ENCODE results near the gene GRIA2.

GRIA2 gene

GRCh38 chr4:157204634-157205244, 15.8 kb upstream of the GRIA2 start:
- H2AFZ ChIP-seq (ENCODE audit: low read length), result no peak overlapping the region
- H3K9me2 ChIP-seq (ENCODE audit: low read depth, low read length), result no peaks in the 10 kb centered on the region
- H3K9ac ChIP-seq (ENCODE audit: low read length), result no peak overlapping the region
- H3K79me2 ChIP-seq (ENCODE audit: insufficient read depth, low read length), result no peaks in the 10 kb centered on the region
- H3K36me3 ChIP-seq (ENCODE audit: insufficient read depth, low read length), result no peaks in the 10 kb centered on the region
- H3K4me3 ChIP-seq (ENCODE audit: low read depth, low read length, poor library complexity, severe bottlenecking), result no peak overlapping the region
- no peaks in the 10 kb centered on the region for H3K4me1 ChIP-seq (ENCODE audit: insufficient read depth, low read length, severe bottlenecking)
- no peak overlapping the region for H3K4me2 ChIP-seq (ENCODE audit: low read length)
- no peaks in the 10 kb centered on the region for H3K9me3 ChIP-seq (ENCODE audit: low read length)
- no peaks in the 10 kb centered on the region for H3F3A ChIP-seq (ENCODE audit: insufficient read depth, low read length)
- no peaks in the 10 kb centered on the region for H4K20me1 ChIP-seq (ENCODE audit: insufficient read depth, low read length)
- TF ChIP-seq, protein P1, sequence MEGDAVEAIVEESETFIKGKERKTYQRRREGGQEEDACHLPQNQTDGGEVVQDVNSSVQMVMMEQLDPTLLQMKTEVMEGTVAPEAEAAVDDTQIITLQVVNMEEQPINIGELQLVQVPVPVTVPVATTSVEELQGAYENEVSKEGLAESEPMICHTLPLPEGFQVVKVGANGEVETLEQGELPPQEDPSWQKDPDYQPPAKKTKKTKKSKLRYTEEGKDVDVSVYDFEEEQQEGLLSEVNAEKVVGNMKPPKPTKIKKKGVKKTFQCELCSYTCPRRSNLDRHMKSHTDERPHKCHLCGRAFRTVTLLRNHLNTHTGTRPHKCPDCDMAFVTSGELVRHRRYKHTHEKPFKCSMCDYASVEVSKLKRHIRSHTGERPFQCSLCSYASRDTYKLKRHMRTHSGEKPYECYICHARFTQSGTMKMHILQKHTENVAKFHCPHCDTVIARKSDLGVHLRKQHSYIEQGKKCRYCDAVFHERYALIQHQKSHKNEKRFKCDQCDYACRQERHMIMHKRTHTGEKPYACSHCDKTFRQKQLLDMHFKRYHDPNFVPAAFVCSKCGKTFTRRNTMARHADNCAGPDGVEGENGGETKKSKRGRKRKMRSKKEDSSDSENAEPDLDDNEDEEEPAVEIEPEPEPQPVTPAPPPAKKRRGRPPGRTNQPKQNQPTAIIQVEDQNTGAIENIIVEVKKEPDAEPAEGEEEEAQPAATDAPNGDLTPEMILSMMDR (IDR thresholded peaks at IDR 0.05; ENCODE audit: low read length), result peak; percentile 72
- TF ChIP-seq EZH2 (IDR thresholded peaks at IDR 0.05; ENCODE audit: borderline replicate concordance, low read length), result no peak
- H3K27me3 ChIP-seq (ENCODE audit: insufficient read depth, low read length), result no peaks in the 10 kb centered on the region
- no peak overlapping the region for H3K27ac ChIP-seq (ENCODE audit: low read depth, low read length, poor library complexity, severe bottlenecking)

DNA sequence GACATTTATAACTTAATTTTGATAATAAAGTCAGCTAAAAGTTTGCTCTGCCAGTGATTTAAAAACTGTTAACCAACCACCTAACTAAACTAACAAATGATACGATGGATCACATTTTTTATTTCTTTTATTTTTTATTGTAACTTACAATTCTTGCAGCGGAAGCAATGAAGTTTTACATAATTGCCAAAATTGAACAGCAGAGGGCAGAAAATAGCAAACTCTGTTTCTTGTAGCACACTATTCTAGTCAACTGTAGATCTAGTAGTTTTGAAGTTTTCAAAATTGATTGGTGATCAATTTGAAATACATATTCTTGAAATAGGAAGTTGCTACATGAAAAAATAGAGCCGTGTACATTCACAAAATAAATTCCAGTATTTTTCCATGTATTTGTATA, 2.8 kb upstream of the GRIA2 start:
- Histone ChIP-seq H4K20me1 (ENCODE audit: insufficient read depth, low read length) (no peaks in the 10 kb centered on the region), H3K27me3 (ENCODE audit: insufficient read depth, low read length) (no peaks in the 10 kb centered on the region), H3K79me2 (ENCODE audit: insufficient read depth, low read length) (no peaks in the 10 kb centered on the region), H3K9me3 (ENCODE audit: low read length) (no peaks in the 10 kb centered on the region), H3K4me1 (ENCODE audit: insufficient read depth, low read length, severe bottlenecking) (no peaks in the 10 kb centered on the region), H3K27ac (ENCODE audit: low read depth, low read length, poor library complexity, severe bottlenecking) (no peak overlapping the region), H3K36me3 (ENCODE audit: insufficient read depth, low read length) (no peaks in the 10 kb centered on the region), H3K4me3 (ENCODE audit: low read depth, low read length, poor library complexity, severe bottlenecking) (no peak overlapping the region), H2AFZ (ENCODE audit: low read length) (no peak overlapping the region), H3K4me2 (ENCODE audit: low read length) (no peak overlapping the region), H3K9me2 (ENCODE audit: low read depth, low read length) (no peaks in the 10 kb centered on the region), H3K9ac (ENCODE audit: low read length) (no peak overlapping the region), H3F3A (ENCODE audit: insufficient read depth, low read length) (no peaks in the 10 kb centered on the region)
- TF ChIP-seq, protein P1 (IDR thresholded peaks at IDR 0.05; ENCODE audit: low read length), result peak; percentile 59
- no peak for TF ChIP-seq EZH2 (IDR thresholded peaks at IDR 0.05; ENCODE audit: borderline replicate concordance, low read length)

GRCh38 chr4:157219711-157220370, 687 bp upstream of the GRIA2 start:
- H3K9me2 ChIP-seq (ENCODE audit: low read depth, low read length), result no peaks in the 10 kb centered on the region
- no peaks in the 10 kb centered on the region for H3K4me1 ChIP-seq (ENCODE audit: insufficient read depth, low read length, severe bottlenecking)
- no peak overlapping the region for H2AFZ ChIP-seq (ENCODE audit: low read length)
- TF ChIP-seq EZH2 (IDR thresholded peaks at IDR 0.05; ENCODE audit: borderline replicate concordance, low read length), result no peak
- TF ChIP-seq, protein P1 (IDR thresholded peaks at IDR 0.05; ENCODE audit: low read length), result no peak
- no peaks in the 10 kb centered on the region for H3F3A ChIP-seq (ENCODE audit: insufficient read depth, low read length)
- H3K36me3 ChIP-seq (ENCODE audit: insufficient read depth, low read length), result no peaks in the 10 kb centered on the region
- no peak overlapping the region for H3K9ac ChIP-seq (ENCODE audit: low read length)
- H4K20me1 ChIP-seq (ENCODE audit: insufficient read depth, low read length), result no peaks in the 10 kb centered on the region
- no peaks in the 10 kb centered on the region for H3K79me2 ChIP-seq (ENCODE audit: insufficient read depth, low read length)
- no peak overlapping the region for H3K4me3 ChIP-seq (ENCODE audit: low read depth, low read length, poor library complexity, severe bottlenecking)
- H3K9me3 ChIP-seq (ENCODE audit: low read length), result no peaks in the 10 kb centered on the region
- H3K4me2 ChIP-seq (ENCODE audit: low read length), result no peak overlapping the region
- H3K27ac ChIP-seq (ENCODE audit: low read depth, low read length, poor library complexity, severe bottlenecking), result no peak overlapping the region
- H3K27me3 ChIP-seq (ENCODE audit: insufficient read depth, low read length), result no peaks in the 10 kb centered on the region

All from OCI-LY1 (cell line).